Testis (tissue), 3 donors: Measurements from ENCODE around the gene TMEM185B. TPM values are rescaled to one million over a fixed set of nuclear protein-coding genes. Genes with fewer than 3 reads are reported as not detected.

ENCODE experiments used
- DNase-seq: peaks from one replicate; pipeline ENCODE4 v3.0.0-alpha.2; 2019
- H3K27ac ChIP-seq, 2 donors: fragments of 200-600 bp; sonication (generic); one replicate each; pipeline ENCODE4 v1.5.1; 2019
- H3K27me3 ChIP-seq: fragments of 200-600 bp; sonication (generic); one replicate; pipeline ENCODE4 v1.5.1; 2019
- H3K36me3 ChIP-seq: fragments of 200-600 bp; sonication (generic); one replicate; pipeline ENCODE4 v1.5.1; 2017; ENCODE audit warnings: low read depth; ENCODE audit errors: missing control alignments
- H3K4me1 ChIP-seq: fragments of 200-600 bp; sonication (generic); one replicate; pipeline ENCODE4 v1.5.1; 2019
- H3K4me3 ChIP-seq, 2 donors: fragments of 200-600 bp; sonication (generic); one replicate each; pipeline ENCODE4 v1.5.1; 2017 to 2019
- H3K9me3 ChIP-seq: fragments of 200-600 bp; sonication (generic); one replicate; pipeline ENCODE4 v1.5.1; 2017
- POLR2A ChIP-seq: fragments of 450-650 bp; IDR thresholded peaks from one replicate; pipeline ENCODE4 v1.6.1; 2017; ENCODE audit warnings: antibody characterized with exemption, mild to moderate bottlenecking, moderate library complexity
- WGBS, 2 donors: methylation state at CpG; one replicate each; pipeline ENCODE4 v1.1.5; 2018; 5-methylcytosine and 5-hydroxymethylcytosine counted together
- intact Hi-C: fragments of 100-400 bp; cut with DNase I; formaldehyde crosslinking; loops from one replicate; pipeline ENCODE4 v1.15.1; 2023; ENCODE audit warnings: low total_unique reads
- polyA plus RNA-seq: library from polyadenylated mRNA; stranded (reverse); fragments of 350-450 nt; fragmentation: Illumina TruSeq; extraction: RNeasy Lipid Tissue Mini Kit (QIAGEN cat#74804); gene quantifications from one replicate; pipeline ENCODE4 v1.2.3, GENCODE V29; 2014; ENCODE audit warnings: low read depth, low replicate concordance; ENCODE audit not compliant: insufficient read depth
- total RNA-seq, 2 donors: library from RNA; depleted of rRNA; stranded (reverse); fragments of >200 nt; gene quantifications; one replicate each; pipeline ENCODE4 v1.2.3, GENCODE V29; 2016
- TF ChIP-seq, protein P1 (sequence below), 3 experiments: fragments of 450-650 bp in 2 of 3; fragments of 200-600 bp in 1 of 3; sonication (generic) in 1 of 3; IDR thresholded peaks; one replicate each; pipeline ENCODE4 v1.5.1; 2016 to 2019; ENCODE audit warnings: antibody characterized with exemption in 3 of 3, mild to moderate bottlenecking in 2 of 3, moderate library complexity in 1 of 3

Gene TMEM185B
- total and polyA plus RNA-seq, 3 donors from 2014 or later: 41.2 to 72.5 (median 63.4) TPM

DNA sequence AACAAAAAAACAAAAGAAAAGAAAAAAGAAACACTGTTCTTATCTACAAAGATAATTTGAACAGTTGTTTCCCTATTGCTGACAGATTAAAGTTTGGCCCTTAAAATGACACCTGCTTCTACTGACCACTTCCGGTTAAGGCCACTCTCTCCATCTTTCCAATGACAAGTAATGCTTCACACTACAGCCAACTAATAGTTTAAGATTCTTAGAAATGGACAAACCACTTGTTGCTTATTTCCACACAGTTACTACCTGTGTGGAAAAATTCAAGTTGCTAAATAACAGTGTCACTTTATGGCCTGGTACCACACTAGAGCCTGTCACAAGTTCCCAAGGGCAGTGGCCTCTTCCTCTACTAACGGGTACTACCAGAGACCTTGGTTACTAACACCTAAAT, 2.4 kb downstream of the TMEM185B start:
- Histone ChIP-seq H3K4me1 (peaks cover 10% of the 10 kb centered on the region), H3K9me3 (no peaks in the 10 kb centered on the region), H3K27ac (no peak overlapping the region), H3K36me3 (no peaks in the 10 kb centered on the region), H3K27me3 (no peaks in the 10 kb centered on the region), H3K4me3 (no peak overlapping the region)
- intact Hi-C loops: no loop called here
- 78 to 86% methylated on average over 2 of the region's 2 CpGs for WGBS, 2 donors
- TF ChIP-seq, protein P1, sequence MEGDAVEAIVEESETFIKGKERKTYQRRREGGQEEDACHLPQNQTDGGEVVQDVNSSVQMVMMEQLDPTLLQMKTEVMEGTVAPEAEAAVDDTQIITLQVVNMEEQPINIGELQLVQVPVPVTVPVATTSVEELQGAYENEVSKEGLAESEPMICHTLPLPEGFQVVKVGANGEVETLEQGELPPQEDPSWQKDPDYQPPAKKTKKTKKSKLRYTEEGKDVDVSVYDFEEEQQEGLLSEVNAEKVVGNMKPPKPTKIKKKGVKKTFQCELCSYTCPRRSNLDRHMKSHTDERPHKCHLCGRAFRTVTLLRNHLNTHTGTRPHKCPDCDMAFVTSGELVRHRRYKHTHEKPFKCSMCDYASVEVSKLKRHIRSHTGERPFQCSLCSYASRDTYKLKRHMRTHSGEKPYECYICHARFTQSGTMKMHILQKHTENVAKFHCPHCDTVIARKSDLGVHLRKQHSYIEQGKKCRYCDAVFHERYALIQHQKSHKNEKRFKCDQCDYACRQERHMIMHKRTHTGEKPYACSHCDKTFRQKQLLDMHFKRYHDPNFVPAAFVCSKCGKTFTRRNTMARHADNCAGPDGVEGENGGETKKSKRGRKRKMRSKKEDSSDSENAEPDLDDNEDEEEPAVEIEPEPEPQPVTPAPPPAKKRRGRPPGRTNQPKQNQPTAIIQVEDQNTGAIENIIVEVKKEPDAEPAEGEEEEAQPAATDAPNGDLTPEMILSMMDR (IDR thresholded peaks at IDR 0.05): no peak
- TF ChIP-seq POLR2A: no peak
- DNase-seq: no peak

DNA sequence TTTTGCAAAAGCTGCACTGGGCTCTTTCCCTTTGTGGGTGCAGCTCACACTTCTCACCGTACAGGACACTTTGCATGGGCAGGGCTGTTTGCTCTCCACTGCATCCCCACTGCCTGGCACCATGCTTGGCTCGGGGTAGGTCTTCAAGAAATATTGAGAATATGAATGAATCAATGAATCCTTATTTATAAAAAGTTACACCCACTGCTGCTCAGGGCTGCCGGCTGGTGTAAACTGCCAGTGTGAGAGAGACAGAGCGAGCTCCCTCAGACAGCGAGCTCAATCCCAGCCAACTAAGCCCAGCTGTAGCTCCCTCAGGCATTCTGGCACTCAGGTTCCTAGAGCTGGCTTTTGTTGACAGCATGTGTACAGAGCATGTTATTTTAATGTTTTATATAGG, 3.4 kb downstream of the TMEM185B start:
- Histone ChIP-seq H3K36me3 (no peaks in the 10 kb centered on the region), H3K9me3 (no peaks in the 10 kb centered on the region), H3K4me1 (peaks cover 10% of the 10 kb centered on the region), H3K27me3 (no peaks in the 10 kb centered on the region), H3K4me3 (no peak overlapping the region), H3K27ac (no peak overlapping the region)
- intact Hi-C loops: no loop called here
- DNase-seq: no peak
- WGBS, 2 donors: 92 to 95% methylated on average over 5 of the region's 5 CpGs
- TF ChIP-seq, protein P1 (IDR thresholded peaks at IDR 0.05): no peak
- TF ChIP-seq POLR2A: no peak

DNA sequence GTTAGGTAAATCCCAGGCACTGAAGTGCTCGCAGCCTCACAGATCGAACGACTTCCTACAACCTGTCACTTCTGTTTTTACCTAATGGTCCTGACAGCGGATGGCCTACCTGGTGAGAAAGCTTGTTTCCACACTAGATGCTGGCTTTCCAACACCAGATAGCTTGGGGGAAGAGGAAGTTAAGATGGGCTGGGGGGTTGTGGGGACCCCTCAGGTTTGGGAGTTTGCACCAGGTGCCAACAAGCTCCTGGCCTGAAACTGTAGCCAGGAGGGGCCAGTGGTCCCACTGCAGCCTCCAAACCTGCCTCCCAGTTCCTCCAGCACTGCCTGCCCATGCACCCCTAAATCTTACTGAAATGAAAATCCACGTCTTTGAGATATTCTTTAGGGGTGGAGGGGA, 3.9 kb downstream of the TMEM185B start:
- intact Hi-C loops: no loop called here
- 90 to 98% methylated on average over 4 to 5 of the region's 5 CpGs for WGBS, 2 donors
- Histone ChIP-seq H3K36me3 (no peaks in the 10 kb centered on the region), H3K9me3 (no peaks in the 10 kb centered on the region), H3K27ac (no peak overlapping the region), H3K4me3 (no peak overlapping the region), H3K27me3 (no peaks in the 10 kb centered on the region), H3K4me1 (peaks cover 7% of the 10 kb centered on the region)
- TF ChIP-seq POLR2A: no peak
- TF ChIP-seq, protein P1 (IDR thresholded peaks at IDR 0.05): no peak
- DNase-seq: no peak

DNA sequence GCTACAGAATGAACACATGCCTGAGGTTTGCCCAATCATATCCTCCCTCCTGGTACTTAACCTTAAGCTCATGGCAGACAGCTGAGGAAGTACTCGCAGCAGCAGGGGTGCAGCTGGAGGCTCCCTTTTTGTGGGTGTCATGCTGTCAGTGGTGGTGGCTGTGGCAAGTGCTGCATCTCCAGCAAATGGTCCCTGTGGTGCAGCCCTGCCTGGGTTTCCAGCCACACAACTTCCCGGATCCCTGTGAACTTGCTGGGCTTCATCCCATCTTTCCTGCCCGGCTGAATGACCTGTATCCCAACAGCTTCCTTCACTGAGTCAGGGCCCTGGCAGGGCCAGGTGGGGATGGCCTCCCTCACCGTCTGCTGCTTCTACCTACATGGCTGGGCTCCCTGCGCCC, 5.0 kb downstream of the TMEM185B start:
- H3K27ac ChIP-seq: no peak overlapping the region
- TF ChIP-seq, protein P1 (IDR thresholded peaks at IDR 0.05): no peak
- no peak for TF ChIP-seq POLR2A
- intact Hi-C loops: no loop called here
- no peak for DNase-seq
- H3K36me3 ChIP-seq: no peaks in the 10 kb centered on the region
- WGBS, 2 donors: 90 to 94% methylated on average over 5 of the region's 5 CpGs
- no peak overlapping the region for H3K4me3 ChIP-seq
- no peaks in the 10 kb centered on the region for H3K27me3 ChIP-seq
- H3K9me3 ChIP-seq: no peaks in the 10 kb centered on the region
- H3K4me1 ChIP-seq: no peaks in the 10 kb centered on the region

DNA sequence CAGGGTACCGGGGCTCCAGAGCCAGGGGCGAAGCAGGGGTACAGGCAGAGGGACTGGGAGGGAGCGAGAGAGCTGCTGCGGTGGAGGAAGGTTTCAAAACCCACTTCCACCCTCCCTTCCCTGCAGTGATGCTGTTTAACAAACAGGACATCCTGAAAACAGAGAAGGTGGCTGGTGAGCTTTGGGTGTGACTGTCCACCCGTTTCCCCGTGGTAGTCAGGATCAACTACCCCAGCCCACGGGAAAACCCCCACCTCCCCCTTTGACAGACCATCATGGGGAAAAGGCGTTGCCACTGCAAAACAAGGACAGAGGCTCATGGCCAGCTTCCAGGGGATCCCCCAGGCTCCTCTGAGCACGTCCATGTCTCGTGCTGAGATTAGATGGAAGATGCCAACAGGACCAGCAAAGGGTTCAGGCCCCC, 12.9 kb downstream of the TMEM185B start:
- Histone ChIP-seq H3K9me3 (no peaks in the 10 kb centered on the region), H3K4me3 (no peak overlapping the region), H3K27ac (no peak overlapping the region), H3K27me3 (no peaks in the 10 kb centered on the region), H3K36me3 (no peaks in the 10 kb centered on the region), H3K4me1 (no peaks in the 10 kb centered on the region)
- WGBS, 2 donors: 72 to 74% methylated on average over 10 of the region's 10 CpGs
- intact Hi-C loops: no loop called here
- no peak for DNase-seq
- TF ChIP-seq, protein P1 (IDR thresholded peaks at IDR 0.05): no peak
- no peak for TF ChIP-seq POLR2A
